AG04449 (cell line): ENCODE data around the gene LYAR.
A peak's percentile ranks its signal among the peaks of the same experiment; 100 is the strongest.

ENCODE experiments used
- CTCF ChIA-PET: fragments of 350-600 bp; formaldehyde crosslinking; extraction: SDS; loops from one replicate; lab custom pipeline; 2021; ENCODE audit warnings: antibody characterized with exemption; lab: Yijun Ruan, JAX
- POLR2A ChIA-PET: fragments of 400-600, 350-600 bp; formaldehyde crosslinking; extraction: SDS; loops from one replicate; lab custom pipeline; 2020; ENCODE audit warnings: antibody characterized with exemption, inconsistent platforms; lab: Yijun Ruan, JAX
- DNase-seq: peaks from one replicate; pipeline ENCODE4 v3.0.0-alpha.2; 2010; ENCODE audit warnings: low read depth, low spot score
- H3K4me3 ChIP-seq: 2 replicates; pipeline ENCODE4 v1.5.1; 2011; ENCODE audit warnings: low read depth, mild to moderate bottlenecking, control low read depth, low read length
- TF ChIP-seq, protein P1 (sequence below): IDR thresholded peaks from one replicate; pipeline ENCODE4 v1.5.1; 2011; ENCODE audit warnings: mild to moderate bottlenecking, moderate library complexity, low read length, control low read depth, inconsistent platforms; ENCODE audit not compliant: insufficient read depth; ENCODE audit errors: missing control alignments

LYAR gene

DNA sequence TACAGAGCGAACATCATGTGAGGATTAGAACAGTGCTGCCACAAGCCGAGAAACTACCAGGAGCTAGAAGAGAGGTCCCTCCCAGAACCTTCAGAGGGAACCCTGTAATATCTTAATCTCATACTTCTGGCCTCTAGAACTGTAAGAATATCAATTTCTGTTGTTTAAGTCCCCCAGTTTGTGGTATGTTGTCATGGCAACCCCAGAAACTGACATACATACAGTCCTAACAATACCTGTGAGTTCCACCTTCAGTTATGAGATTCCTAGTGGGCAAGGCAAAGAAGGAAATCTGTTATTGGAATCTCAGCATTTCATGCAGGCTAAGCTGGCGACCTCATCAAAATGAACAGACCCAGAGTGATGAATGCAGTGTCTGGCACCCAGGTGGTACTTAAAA, 42.6 kb upstream of the LYAR start:
- DNase-seq: no peak
- no peak overlapping the region for H3K4me3 ChIP-seq
- POLR2A ChIA-PET: no interaction called here
- TF ChIP-seq, protein P1, sequence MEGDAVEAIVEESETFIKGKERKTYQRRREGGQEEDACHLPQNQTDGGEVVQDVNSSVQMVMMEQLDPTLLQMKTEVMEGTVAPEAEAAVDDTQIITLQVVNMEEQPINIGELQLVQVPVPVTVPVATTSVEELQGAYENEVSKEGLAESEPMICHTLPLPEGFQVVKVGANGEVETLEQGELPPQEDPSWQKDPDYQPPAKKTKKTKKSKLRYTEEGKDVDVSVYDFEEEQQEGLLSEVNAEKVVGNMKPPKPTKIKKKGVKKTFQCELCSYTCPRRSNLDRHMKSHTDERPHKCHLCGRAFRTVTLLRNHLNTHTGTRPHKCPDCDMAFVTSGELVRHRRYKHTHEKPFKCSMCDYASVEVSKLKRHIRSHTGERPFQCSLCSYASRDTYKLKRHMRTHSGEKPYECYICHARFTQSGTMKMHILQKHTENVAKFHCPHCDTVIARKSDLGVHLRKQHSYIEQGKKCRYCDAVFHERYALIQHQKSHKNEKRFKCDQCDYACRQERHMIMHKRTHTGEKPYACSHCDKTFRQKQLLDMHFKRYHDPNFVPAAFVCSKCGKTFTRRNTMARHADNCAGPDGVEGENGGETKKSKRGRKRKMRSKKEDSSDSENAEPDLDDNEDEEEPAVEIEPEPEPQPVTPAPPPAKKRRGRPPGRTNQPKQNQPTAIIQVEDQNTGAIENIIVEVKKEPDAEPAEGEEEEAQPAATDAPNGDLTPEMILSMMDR: no peak
- CTCF ChIA-PET: interaction anchor here (0.8 to 8.1 kb wide), 9 partner anchors 13 to 84 kb away, joined by 3 to 80 read pairs (median 6); partner anchors contain the start of genes LYAR and ZBTB49

DNA sequence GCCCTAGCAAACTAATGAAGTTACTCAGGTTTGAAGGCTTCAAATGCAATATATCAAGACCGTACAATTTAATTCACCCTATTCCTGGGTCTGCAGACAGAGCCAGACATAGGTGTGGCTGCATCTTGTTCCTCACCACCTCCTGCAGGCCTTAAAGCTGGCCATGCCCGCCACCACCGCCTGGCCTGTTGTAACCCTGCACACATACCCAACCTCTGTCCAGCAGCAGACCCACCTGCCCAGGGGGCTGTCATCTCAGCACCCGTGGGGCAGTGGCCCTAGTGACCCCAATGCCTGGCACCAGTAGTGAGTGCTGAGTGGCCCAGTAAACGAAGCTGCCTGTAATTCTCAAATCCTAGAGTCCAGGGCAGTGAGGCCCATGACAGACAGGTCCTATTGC, 40.8 kb upstream of the LYAR start:
- TF ChIP-seq, protein P1: no peak
- ChIA-PET POLR2A (no interaction called here), CTCF (interaction anchor here (0.6 to 2.1 kb wide), 7 partner anchors 9 to 118 kb away, joined by 3 to 6 read pairs (median 3); no protein-coding TSS in a partner anchor)
- no peak for DNase-seq
- H3K4me3 ChIP-seq: no peak overlapping the region

- TF ChIP-seq, protein P1: no peak
- POLR2A ChIA-PET: no interaction called here
- DNase-seq: no peak
- CTCF ChIA-PET: no interaction called here
- H3K4me3 ChIP-seq: no peak overlapping the region
Observed at GRCh38 chr4:4329496-4329895, 39.5 kb upstream of the LYAR start.

DNA sequence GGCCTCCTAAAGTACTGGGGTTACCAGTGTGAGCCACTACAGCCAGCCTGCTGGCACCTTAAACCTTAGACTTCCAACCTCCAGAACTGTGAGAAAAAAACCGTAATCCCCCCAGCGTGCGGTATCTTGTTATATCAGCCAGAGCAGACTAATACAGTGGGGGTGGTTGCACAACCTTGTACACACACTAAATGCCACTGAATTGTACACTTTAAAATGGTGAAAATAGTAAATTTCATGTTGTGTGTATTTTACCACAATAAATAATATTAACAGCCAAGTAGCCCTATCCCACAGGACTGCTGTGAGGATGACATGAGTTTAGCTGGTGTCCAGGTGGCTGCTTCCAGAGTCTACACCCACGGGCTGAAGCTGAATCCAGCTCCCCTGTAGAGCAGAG, 38.9 kb upstream of the LYAR start:
- TF ChIP-seq, protein P1: no peak
- DNase-seq: no peak
- ChIA-PET POLR2A (no interaction called here), CTCF (interaction anchor here (2.3 kb wide), 1 partner anchor 69 kb away, joined by 7 read pairs; no protein-coding TSS in a partner anchor)
- no peak overlapping the region for H3K4me3 ChIP-seq

DNA sequence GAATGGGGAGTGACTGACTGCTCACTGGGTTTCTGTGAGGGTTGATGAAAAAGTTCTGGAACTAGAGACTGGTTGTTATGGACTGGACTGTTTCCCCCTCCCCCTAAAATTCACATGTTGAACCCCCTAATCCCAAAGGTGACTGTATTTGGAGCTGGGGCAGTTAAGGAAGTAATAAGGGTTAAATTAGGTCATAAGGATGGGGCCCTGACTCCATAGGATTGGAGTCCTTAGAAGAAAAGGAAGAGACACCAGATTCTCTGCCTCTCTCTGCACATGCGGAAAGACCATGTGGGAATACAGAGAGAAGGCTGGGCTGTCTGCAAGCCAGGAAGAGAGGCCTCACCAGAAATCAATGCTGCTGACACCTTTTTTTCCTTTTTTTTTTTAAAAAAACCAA, 38.3 kb upstream of the LYAR start:
- TF ChIP-seq, protein P1: no peak
- POLR2A ChIA-PET: no interaction called here
- DNase-seq: no peak
- CTCF ChIA-PET: interaction anchor here (0.7 to 2.3 kb wide), 4 partner anchors 16 to 68 kb away, joined by 3 to 7 read pairs (median 4); no protein-coding TSS in a partner anchor
- H3K4me3 ChIP-seq: no peak overlapping the region

- ChIA-PET POLR2A (no interaction called here), CTCF (interaction anchor here (0.7 to 2.3 kb wide), 4 partner anchors 17 to 68 kb away, joined by 3 to 7 read pairs (median 4); no protein-coding TSS in a partner anchor)
- TF ChIP-seq, protein P1: peak; percentile 37
- H3K4me3 ChIP-seq: no peak overlapping the region
- DNase-seq: no peak
Observed at GRCh38 chr4:4327652-4328121, 37.7 kb upstream of the LYAR start.
